HG02571 (cell line): ENCODE measurements around the gene SNAP91.
"Not testable (repeated sequence)": the region's sequence is repeated elsewhere in the genome, so short reads cannot be mapped to it uniquely, and the experiment has no call there.

ENCODE experiments used
- ATAC-seq: cut with Tn5 transposase; IDR thresholded peaks from one replicate; pipeline ENCODE4 v1.9.1; 2021; ENCODE audit warnings: mild to moderate bottlenecking, moderate library complexity; ENCODE audit not compliant: unreplicated experiment

The SNAP91 gene

GRCh38 chr6:83633609-83634008 is 75.3 kb downstream of the SNAP91 start:
- no peak for ATAC-seq

GRCh38 chr6:83633149-83633548 is 75.8 kb downstream of the SNAP91 start:
- ATAC-seq, result no peak

- not testable (repeated sequence) for ATAC-seq
These were observed 79.0 kb downstream of the SNAP91 start for GRCh38 chr6:83629908-83630307.

GRCh38 chr6:83615025-83615999 is 93.6 kb downstream of the SNAP91 start:
- no peak for ATAC-seq

- no peak for ATAC-seq
These were observed 95.5 kb downstream of the SNAP91 start for GRCh38 chr6:83613378-83613777.

GRCh38 chr6:83609248-83609647 is 99.7 kb downstream of the SNAP91 start:
- no peak for ATAC-seq

GRCh38 chr6:83605517-83605916 is 103.4 kb downstream of the SNAP91 start:
- ATAC-seq, result no peak

- ATAC-seq, result no peak
These were observed 105.3 kb downstream of the SNAP91 start for GRCh38 chr6:83603551-83603950.

- no peak for ATAC-seq
These were observed 107.8 kb downstream of the SNAP91 start for GRCh38 chr6:83601119-83601518.

GRCh38 chr6:83600459-83600858 is 108.4 kb downstream of the SNAP91 start:
- no peak for ATAC-seq

- ATAC-seq, result no peak
These were observed 111.4 kb downstream of the SNAP91 start for GRCh38 chr6:83597511-83597910.

- no peak for ATAC-seq
These were observed 111.8 kb downstream of the SNAP91 start for GRCh38 chr6:83597051-83597450.

- no peak for ATAC-seq
These were observed 114.0 kb downstream of the SNAP91 start for GRCh38 chr6:83594941-83595340.

GRCh38 chr6:83593395-83593785 is 115.5 kb downstream of the SNAP91 start:
- no peak for ATAC-seq

- peak; percentile 94 for ATAC-seq
These were observed 116.0 kb downstream of the SNAP91 start for GRCh38 chr6:83592770-83593394.

GRCh38 chr6:83590416-83590815 is 118.5 kb downstream of the SNAP91 start:
- no peak for ATAC-seq

- ATAC-seq, result no peak
These were observed 119.8 kb downstream of the SNAP91 start for GRCh38 chr6:83589076-83589475.

GRCh38 chr6:83578057-83578456 is 130.8 kb downstream of the SNAP91 start:
- ATAC-seq, result no peak

GRCh38 chr6:83574783-83575182 is 134.1 kb downstream of the SNAP91 start:
- ATAC-seq, result no peak

GRCh38 chr6:83571663-83572185 is 137.2 kb downstream of the SNAP91 start:
- ATAC-seq, result not testable (repeated sequence)

- no peak for ATAC-seq
These were observed 149.9 kb downstream of the SNAP91 start for GRCh38 chr6:83558975-83559374.

GRCh38 chr6:83556871-83557270 is 152.0 kb downstream of the SNAP91 start:
- ATAC-seq, result no peak
